Measurements from ENCODE around the gene SPIN1.
"Not testable (repeated sequence)": the region's sequence is repeated elsewhere in the genome, so short reads cannot be mapped to it uniquely, and the experiment has no call there.

SPIN1 gene

DNA sequence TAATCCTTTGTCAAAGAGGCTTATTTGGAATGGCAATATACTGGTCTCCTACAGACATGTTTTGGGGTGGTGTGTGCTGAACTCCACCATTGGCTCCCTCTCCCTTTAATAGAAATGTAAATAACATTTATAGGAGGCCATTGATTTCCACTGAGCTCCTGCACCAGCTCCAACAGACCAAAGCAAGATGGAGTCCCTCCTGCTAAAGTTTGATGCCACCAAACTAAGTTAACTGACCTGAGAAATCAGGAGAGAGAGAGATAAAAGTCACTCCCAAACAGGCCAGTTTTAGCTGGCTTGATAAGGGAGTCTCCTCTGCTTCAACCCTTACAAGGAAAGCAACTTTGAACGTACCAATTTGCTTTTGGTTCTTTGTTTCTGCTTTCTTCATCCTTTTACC lies 8.1 kb upstream of the SPIN1 start:
- POLR2A ChIA-PET: no interaction called here
- Histone ChIP-seq H3K9me3 (ENCODE audit: control insufficient read depth, insufficient read depth, low read depth, low read length) (no peaks in the 10 kb centered on the region), H3K4me1 (ENCODE audit: control insufficient read depth, insufficient read depth, low read length) (no peaks in the 10 kb centered on the region), H3K4me3 (ENCODE audit: low read depth, low read length) (no peak overlapping the region), H3K36me3 (ENCODE audit: control insufficient read depth in 2 of 2, insufficient read depth in 1 of 2, low read length in 2 of 2) (no peaks in the 10 kb centered on the region), H3K27ac (ENCODE audit: extremely low read depth, low read depth, low read length) (no peak overlapping the region)
- TF ChIP-seq ZNF16 (tag by site-specific recombination; IDR thresholded peaks at IDR 0.05; ENCODE audit: low read depth) (no peak), PATZ1 (tag by site-specific recombination; IDR thresholded peaks at IDR 0.05) (no peak), ZNF174 (tag by site-specific recombination; IDR thresholded peaks at IDR 0.05) (no peak)
- CTCF ChIA-PET: no interaction called here

DNA sequence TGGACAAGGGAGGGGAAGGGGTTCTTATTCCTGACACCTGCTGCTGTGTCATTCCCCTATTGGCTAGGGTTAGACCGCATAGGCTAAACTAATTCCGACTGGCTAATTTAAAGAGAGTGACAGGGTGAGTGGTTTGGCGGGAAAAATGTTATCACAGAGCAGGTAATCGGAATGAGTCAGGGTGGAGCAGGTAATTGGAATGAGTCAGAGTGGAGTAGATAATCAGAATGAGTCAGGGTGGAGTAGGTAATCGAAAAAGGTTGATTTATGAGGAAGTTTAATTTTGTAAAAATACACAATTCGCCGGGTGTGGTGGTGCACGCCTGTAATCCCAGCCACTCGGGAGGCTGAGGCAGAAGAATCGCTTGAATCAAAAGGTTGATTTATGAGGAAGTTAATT lies 6.9 kb upstream of the SPIN1 start:
- H3K36me3 ChIP-seq (ENCODE audit: control insufficient read depth in 2 of 2, insufficient read depth in 1 of 2, low read length in 2 of 2); CTCF ChIA-PET; H3K27ac ChIP-seq (ENCODE audit: extremely low read depth, low read depth, low read length); POLR2A ChIA-PET; H3K4me3 ChIP-seq (ENCODE audit: low read depth, low read length); H3K9me3 ChIP-seq (ENCODE audit: control insufficient read depth, insufficient read depth, low read depth, low read length); H3K4me1 ChIP-seq (ENCODE audit: control insufficient read depth, insufficient read depth, low read length): not testable (repeated sequence)
- peak; percentile 29 for TF ChIP-seq SETDB1 (IDR thresholded peaks at IDR 0.05; ENCODE audit: insufficient read length, low read length)

DNA sequence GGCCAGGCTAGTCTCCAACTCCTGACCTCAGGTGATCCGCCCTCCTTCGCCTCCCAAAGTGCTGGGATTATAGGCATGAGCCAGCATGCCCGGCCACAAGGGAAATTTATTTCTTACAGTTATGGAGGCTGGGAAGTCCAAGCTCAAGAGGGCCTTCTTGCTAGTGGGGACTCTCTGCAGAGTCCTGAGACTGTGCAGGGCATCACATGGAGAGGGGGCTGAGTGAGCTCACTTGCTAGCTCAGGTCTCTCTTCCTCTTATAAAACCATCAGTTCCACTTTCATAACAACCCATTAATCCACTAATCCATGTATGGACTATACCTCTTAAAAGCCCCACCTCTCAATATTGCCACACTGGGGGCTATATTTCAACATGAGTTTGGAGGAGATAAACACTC lies 5.1 kb upstream of the SPIN1 start:
- no peak overlapping the region for H3K27ac ChIP-seq (ENCODE audit: extremely low read depth, low read depth, low read length)
- no peak overlapping the region for H3K4me3 ChIP-seq (ENCODE audit: low read depth, low read length)
- TF ChIP-seq ZNF266 (tag by site-specific recombination; IDR thresholded peaks at IDR 0.05; ENCODE audit: low read depth): no peak
- TF ChIP-seq ZBTB48 (tag by site-specific recombination; IDR thresholded peaks at IDR 0.05): no peak
- TF ChIP-seq ZNF558 (tag by site-specific recombination; IDR thresholded peaks at IDR 0.05): no peak
- TF ChIP-seq, protein P1, sequence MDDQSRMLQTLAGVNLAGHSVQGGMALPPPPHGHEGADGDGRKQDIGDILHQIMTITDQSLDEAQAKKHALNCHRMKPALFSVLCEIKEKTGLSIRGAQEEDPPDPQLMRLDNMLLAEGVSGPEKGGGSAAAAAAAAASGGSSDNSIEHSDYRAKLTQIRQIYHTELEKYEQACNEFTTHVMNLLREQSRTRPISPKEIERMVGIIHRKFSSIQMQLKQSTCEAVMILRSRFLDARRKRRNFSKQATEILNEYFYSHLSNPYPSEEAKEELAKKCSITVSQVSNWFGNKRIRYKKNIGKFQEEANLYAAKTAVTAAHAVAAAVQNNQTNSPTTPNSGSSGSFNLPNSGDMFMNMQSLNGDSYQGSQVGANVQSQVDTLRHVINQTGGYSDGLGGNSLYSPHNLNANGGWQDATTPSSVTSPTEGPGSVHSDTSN (CRISPR knock-in tag; IDR thresholded peaks at IDR 0.05): no peak
- TF ChIP-seq ZNF561 (tag by site-specific recombination; IDR thresholded peaks at IDR 0.05; ENCODE audit: borderline replicate concordance): no peak
- TF ChIP-seq ZNF223 (tag by site-specific recombination; IDR thresholded peaks at IDR 0.05): no peak
- TF ChIP-seq ZNF398 (tag by site-specific recombination; IDR thresholded peaks at IDR 0.05): no peak
- TF ChIP-seq ZSCAN23 (tag by site-specific recombination; IDR thresholded peaks at IDR 0.05): no peak
- TF ChIP-seq ZBTB1 (tag by site-specific recombination; IDR thresholded peaks at IDR 0.05): no peak
- TF ChIP-seq, protein P2, sequence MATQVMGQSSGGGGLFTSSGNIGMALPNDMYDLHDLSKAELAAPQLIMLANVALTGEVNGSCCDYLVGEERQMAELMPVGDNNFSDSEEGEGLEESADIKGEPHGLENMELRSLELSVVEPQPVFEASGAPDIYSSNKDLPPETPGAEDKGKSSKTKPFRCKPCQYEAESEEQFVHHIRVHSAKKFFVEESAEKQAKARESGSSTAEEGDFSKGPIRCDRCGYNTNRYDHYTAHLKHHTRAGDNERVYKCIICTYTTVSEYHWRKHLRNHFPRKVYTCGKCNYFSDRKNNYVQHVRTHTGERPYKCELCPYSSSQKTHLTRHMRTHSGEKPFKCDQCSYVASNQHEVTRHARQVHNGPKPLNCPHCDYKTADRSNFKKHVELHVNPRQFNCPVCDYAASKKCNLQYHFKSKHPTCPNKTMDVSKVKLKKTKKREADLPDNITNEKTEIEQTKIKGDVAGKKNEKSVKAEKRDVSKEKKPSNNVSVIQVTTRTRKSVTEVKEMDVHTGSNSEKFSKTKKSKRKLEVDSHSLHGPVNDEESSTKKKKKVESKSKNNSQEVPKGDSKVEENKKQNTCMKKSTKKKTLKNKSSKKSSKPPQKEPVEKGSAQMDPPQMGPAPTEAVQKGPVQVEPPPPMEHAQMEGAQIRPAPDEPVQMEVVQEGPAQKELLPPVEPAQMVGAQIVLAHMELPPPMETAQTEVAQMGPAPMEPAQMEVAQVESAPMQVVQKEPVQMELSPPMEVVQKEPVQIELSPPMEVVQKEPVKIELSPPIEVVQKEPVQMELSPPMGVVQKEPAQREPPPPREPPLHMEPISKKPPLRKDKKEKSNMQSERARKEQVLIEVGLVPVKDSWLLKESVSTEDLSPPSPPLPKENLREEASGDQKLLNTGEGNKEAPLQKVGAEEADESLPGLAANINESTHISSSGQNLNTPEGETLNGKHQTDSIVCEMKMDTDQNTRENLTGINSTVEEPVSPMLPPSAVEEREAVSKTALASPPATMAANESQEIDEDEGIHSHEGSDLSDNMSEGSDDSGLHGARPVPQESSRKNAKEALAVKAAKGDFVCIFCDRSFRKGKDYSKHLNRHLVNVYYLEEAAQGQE (tag by site-specific recombination; IDR thresholded peaks at IDR 0.05): no peak
- no peak for TF ChIP-seq ZBTB21 (tag by site-specific recombination; IDR thresholded peaks at IDR 0.05)
- H3K4me1 ChIP-seq (ENCODE audit: control insufficient read depth, insufficient read depth, low read length): no peaks in the 10 kb centered on the region
- no peaks in the 10 kb centered on the region for H3K9me3 ChIP-seq (ENCODE audit: control insufficient read depth, insufficient read depth, low read depth, low read length)
- no peaks in the 10 kb centered on the region for H3K36me3 ChIP-seq (ENCODE audit: control insufficient read depth in 2 of 2, insufficient read depth in 1 of 2, low read length in 2 of 2)
- ChIA-PET POLR2A (no interaction called here), CTCF (no interaction called here)
